Measurements from ENCODE around the gene UBE4B.

GRCh38 chr1:10065760-10066159 lies 33.0 kb downstream of the UBE4B start:
- TF ChIP-seq RAD21 (IDR thresholded peaks at IDR 0.05) (no peak), GABPA (IDR thresholded peaks at IDR 0.05 in 1 of 2, conservative IDR thresholded peaks at IDR 0.05 in 1 of 2) (no peak), CTCF (IDR thresholded peaks at IDR 0.05; ENCODE audit: low read depth, low read length, missing input control) (no peak), TAF1 (conservative IDR thresholded peaks at IDR 0.05) (no peak), ZBTB33 (IDR thresholded peaks at IDR 0.05) (no peak)
